Raji (cell line): ENCODE data around the gene MYO18B.

Source experiments
- POLR2A ChIP-seq: IDR thresholded peaks from 2 replicates; pipeline ENCODE4 v1.6.1; 2011; ENCODE audit warnings: low read depth, low read length, control low read depth; ENCODE audit not compliant: insufficient read depth

The MYO18B gene

GRCh38 chr22:25706197-25706596 lies 35.8 kb upstream of the MYO18B start:
- no peak for TF ChIP-seq POLR2A

GRCh38 chr22:25709758-25710157 lies 32.2 kb upstream of the MYO18B start:
- no peak for TF ChIP-seq POLR2A

DNA sequence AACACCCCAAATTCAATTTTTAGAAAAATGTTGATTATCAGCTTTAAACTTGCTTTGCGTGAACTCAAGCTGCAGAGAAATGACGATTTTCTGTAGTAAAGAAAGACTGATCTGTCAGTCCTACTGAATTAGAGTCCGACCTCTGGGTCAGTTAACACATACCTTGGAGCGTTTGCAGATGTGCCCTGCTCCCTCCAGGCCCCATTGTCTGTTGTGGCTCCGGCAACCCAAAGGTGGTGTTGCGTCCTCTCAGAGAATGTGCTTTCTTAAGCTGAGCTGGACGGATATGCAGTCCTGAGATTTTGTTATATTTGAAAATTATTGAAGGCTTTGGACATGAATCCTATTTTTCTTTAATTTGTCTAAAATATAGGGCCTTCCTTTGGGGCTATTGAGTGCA lies 31.5 kb upstream of the MYO18B start:
- no peak for TF ChIP-seq POLR2A

GRCh38 chr22:25711491-25711890 lies 30.5 kb upstream of the MYO18B start:
- no peak for TF ChIP-seq POLR2A

DNA sequence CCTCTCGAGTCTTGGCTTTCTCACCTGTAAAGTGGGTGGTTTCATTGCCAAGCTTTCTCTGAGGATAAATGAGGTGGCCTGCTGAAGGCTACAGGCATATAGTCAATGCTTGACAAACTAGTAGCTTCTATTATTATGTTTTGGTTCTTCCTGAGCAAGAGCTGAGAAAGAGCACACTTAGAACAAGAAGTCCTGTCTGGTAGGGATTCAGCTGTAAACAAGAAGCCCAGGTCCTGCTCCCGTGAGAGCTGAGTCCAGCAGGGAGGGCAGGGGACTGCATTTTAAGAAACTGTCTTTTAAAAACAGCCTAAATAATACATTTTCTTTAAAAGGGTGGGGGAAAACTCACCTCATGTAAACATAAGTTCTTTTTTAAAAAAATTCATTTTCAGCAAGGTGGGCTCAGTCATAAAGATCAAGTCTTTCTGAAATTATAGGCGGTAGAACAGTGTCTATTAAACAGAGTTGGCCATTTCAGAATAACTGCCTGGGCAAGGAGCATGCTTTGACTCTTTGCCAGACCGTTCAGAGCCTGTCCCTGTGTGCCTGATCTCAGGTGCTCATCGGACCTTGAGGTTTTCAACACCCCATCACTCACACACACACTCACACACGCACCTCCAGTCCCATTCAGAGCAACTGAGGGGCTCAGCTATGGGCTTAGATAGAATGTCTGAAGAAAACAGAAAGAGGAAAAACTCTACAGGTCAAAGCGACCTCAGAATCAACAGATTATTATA lies 29.2 kb upstream of the MYO18B start:
- TF ChIP-seq POLR2A = no peak

GRCh38 chr22:25714070-25714469 lies 27.9 kb upstream of the MYO18B start:
- TF ChIP-seq POLR2A = no peak

DNA sequence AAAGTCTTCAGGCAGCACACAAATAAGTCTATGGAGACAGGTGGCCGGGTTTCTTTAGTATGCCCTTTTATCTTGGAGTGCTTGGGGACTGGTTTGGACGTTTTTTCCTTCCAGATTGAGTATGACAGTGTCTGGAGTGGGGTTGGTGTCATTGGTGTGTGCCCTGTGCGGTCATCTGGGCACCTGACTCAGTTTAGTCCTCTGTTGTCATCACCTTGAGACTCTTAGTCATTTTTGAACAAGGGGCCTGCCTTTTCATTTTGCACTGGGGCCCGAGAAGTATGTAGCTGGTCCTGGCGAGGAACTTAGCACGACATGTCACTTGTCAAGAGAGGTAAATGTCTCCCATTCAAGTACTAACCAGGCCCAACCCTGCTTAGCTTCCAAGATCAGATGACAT lies 27.2 kb upstream of the MYO18B start:
- TF ChIP-seq POLR2A = no peak

DNA sequence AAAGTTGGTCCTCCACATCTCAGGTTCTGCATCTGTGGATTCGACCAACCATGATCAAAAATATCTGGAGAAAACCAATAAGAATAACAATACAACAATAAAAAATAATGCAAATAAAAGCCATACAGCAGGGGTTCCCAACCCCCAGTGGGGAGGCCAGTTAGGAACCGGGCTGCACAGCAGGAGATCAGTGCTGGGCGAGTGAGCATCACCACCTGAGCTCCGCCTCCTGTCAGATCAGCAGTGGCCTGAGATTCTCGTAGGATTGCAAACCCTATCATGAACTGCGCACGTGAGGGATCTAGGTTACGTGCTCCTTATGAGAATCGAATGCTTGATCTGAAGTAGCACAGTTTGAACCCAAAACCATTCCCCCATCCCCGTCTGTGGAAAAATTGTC lies 25.4 kb upstream of the MYO18B start:
- TF ChIP-seq POLR2A = no peak

GRCh38 chr22:25718135-25718840 lies 23.7 kb upstream of the MYO18B start:
- no peak for TF ChIP-seq POLR2A

GRCh38 chr22:25722223-25722622 lies 19.8 kb upstream of the MYO18B start:
- no peak for TF ChIP-seq POLR2A

DNA sequence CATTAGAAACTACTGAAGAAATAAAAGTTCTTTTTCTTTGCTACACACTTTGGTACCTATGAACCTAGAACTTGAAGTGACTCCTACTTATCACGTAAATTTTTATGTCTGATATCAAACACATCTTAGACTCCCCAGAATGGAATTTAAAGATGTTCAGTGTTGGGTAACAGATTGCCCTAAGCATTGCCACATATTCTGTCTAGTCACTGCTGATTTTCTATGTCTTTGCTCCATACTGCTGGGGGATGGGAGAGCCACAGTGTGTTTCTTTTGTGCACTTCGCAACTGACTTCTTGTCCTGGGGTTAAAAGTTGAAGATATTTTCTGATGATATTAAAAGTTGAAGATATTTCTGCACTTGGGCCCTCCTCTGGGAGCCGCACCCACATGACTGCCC lies 19.4 kb upstream of the MYO18B start:
- TF ChIP-seq POLR2A = no peak

DNA sequence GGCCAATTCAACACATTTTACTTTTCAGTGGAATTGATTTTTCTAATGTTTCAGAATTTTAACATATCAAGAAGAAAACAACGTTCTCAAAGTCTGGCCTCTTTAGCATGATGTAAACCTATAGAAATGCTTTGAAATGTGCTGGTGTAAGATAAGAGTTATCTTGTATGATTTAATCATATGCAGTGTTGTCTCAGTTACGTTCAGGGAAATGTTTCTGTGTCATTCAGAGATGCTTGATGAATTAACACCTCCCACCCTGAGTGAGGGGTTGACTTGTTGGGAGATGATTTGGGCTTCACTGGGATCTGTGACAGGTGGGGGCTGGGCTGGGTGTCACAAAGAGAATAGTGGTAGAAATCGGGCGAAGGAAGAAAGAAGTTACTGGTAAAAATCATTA lies 15.7 kb upstream of the MYO18B start:
- TF ChIP-seq POLR2A = no peak

DNA sequence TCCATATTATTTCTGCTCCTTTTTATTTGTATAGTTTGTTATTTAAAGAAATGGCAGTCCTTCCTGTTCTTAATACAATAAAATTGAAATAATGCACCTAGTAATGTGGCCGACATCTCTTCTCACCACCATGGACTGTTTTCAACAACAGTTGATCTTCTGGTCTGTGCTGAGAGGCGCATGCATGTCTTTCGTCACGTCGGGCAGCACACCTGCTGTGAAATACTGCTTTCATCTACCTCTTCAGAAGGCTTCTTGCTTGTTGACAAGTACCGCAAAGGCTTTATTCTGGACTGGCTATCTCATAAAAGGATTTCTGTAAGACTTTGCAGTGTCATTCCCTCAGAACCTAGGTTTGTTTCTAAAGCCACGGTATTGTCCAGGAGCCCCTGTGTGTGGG lies 13.9 kb upstream of the MYO18B start:
- no peak for TF ChIP-seq POLR2A

DNA sequence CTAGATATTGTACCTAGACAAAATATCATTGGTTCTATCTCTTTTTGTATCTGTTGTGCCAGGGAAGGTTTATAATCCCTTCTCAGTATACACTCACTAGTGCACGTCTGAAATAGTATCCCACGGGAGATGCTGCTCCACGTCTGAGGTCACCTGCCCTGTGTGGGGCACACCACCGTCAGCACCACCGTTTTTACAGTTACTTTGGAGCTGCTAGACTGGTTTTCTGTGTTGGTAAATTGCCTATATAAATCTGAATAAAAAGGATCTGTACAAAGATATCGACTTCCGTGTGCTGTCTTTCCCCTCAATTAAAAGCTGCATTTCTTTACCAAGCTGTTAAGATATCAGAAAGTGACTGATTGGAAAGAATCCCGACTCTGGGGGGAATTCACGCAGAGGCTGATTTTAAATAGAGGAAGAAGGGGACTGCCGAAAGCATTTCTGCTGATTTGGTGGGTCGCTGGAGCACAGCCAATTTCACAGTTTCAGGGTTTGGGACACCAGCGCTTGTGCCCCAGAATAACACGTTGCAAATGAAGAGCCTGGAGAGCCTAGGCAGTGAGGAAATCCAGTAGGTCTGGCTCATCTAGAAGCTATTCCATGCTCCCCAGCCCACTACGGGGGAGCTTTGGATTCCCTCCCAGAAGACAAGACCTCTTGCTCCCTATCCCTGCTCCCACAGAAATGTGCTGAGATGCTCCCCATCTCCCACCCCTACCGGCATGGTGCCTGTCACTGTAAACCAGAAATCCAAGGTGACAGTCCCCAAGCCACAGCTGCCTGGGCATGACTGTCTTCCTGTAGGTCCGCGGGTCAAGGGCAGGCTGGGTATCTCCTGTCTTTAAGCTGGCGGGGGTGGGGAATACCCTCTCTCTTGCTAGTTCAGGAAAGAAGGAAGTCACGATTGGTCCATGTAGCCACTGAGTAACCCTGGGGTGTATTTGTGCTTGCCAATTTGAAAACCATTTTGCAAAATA lies 12.7 kb upstream of the MYO18B start:
- TF ChIP-seq POLR2A = no peak

GRCh38 chr22:25735650-25736049 lies 6.3 kb upstream of the MYO18B start:
- no peak for TF ChIP-seq POLR2A
